Neural cell (in vitro differentiated cells): ENCODE measurements around the gene SDK2. TPM values are rescaled to one million over a fixed set of nuclear protein-coding genes. Genes with fewer than 3 reads are reported as not detected.

ENCODE experiments used
- H2AFZ ChIP-seq: fragments of 200-600, 300-800 bp; sonication (generic), shearing (Covaris generic); 2 replicates; pipeline ENCODE4 v1.6.0; 2014; ENCODE audit warnings: low read depth, mild to moderate bottlenecking, antibody characterized with exemption, low read length, moderate library complexity
- H3F3A ChIP-seq: fragments of 200-600 bp; shearing (Covaris generic); 2 replicates; pipeline ENCODE4 v1.6.1; 2016; ENCODE audit warnings: mild to moderate bottlenecking, moderate library complexity, mixed read lengths, antibody characterized with exemption, low read length; ENCODE audit not compliant: insufficient read depth, poor library complexity, severe bottlenecking
- H3K27ac ChIP-seq: fragments of 200-600, 300-800 bp; sonication (generic), shearing (Covaris generic); 2 replicates; pipeline ENCODE4 v1.5.1; 2014; ENCODE audit warnings: mild to moderate bottlenecking, low read length, moderate library complexity
- H3K27me3 ChIP-seq: fragments of 300-800, 200-600 bp; sonication (generic), shearing (Covaris generic); 2 replicates; pipeline ENCODE4 v1.6.0; 2014; ENCODE audit warnings: mild to moderate bottlenecking, low read depth, low read length, moderate library complexity; ENCODE audit not compliant: insufficient read depth
- H3K36me3 ChIP-seq: fragments of 300-800, 200-600 bp; sonication (generic), shearing (Covaris generic); 2 replicates; pipeline ENCODE4 v1.5.1; 2014; ENCODE audit warnings: mild to moderate bottlenecking, antibody characterized with exemption, low read length, moderate library complexity; ENCODE audit not compliant: insufficient read depth
- H3K4me2 ChIP-seq: fragments of 300-800, 200-600 bp; sonication (generic), shearing (Covaris generic); 2 replicates; pipeline ENCODE4 v1.6.0; 2014; ENCODE audit warnings: mild to moderate bottlenecking, low read length
- H3K4me3 ChIP-seq: fragments of 300-800, 200-600 bp; sonication (generic), shearing (Covaris generic); 2 replicates; pipeline ENCODE4 v1.5.1; 2014; ENCODE audit warnings: mild to moderate bottlenecking, low read length, moderate library complexity
- H3K79me2 ChIP-seq: fragments of 200-600 bp; shearing (Covaris generic); replicated peaks from 2 replicates; pipeline ENCODE4 v1.6.0; 2014; ENCODE audit warnings: mild to moderate bottlenecking, low read length, moderate library complexity; ENCODE audit not compliant: insufficient read depth
- H3K9ac ChIP-seq: fragments of 300-800, 200-600 bp; sonication (generic), shearing (Covaris generic); 2 replicates; pipeline ENCODE4 v1.6.1; 2016; ENCODE audit warnings: mild to moderate bottlenecking, low read length, mixed read lengths
- H3K9me2 ChIP-seq: fragments of 200-600 bp; shearing (Covaris generic); 2 replicates; pipeline ENCODE4 v1.6.1; 2016; ENCODE audit warnings: mild to moderate bottlenecking, low read length, mixed read lengths; ENCODE audit not compliant: insufficient read depth
- H3K9me3 ChIP-seq: fragments of 200-600, 300-800 bp; sonication (generic), shearing (Covaris generic); 2 replicates; pipeline ENCODE4 v1.6.1; 2016; ENCODE audit warnings: mild to moderate bottlenecking, mixed run types, low read length, moderate library complexity, mixed read lengths
- H4K20me1 ChIP-seq: fragments of 200-600 bp; shearing (Covaris generic); 2 replicates; pipeline ENCODE4 v1.6.1; 2016; ENCODE audit warnings: mild to moderate bottlenecking, mixed run types; ENCODE audit not compliant: insufficient read depth
- EP300 ChIP-seq: fragments of 450-650 bp; conservative IDR thresholded peaks from 2 replicates; pipeline ENCODE4 v1.6.1; 2014; ENCODE audit warnings: antibody characterized with exemption, mild to moderate bottlenecking, moderate library complexity; ENCODE audit not compliant: poor library complexity, severe bottlenecking
- EZH2 ChIP-seq: fragments of 200-600, 300-800 bp; shearing (Covaris generic), sonication (generic); IDR thresholded peaks from 2 replicates; pipeline ENCODE4 v1.6.1; 2014; ENCODE audit warnings: antibody characterized with exemption, low read length, borderline replicate concordance, mild to moderate bottlenecking; ENCODE audit not compliant: insufficient read depth, poor library complexity, severe bottlenecking
- MXI1 ChIP-seq: fragments of 450-650 bp; conservative IDR thresholded peaks from 2 replicates; pipeline ENCODE4 v1.6.1; 2014; ENCODE audit warnings: antibody characterized with exemption, mild to moderate bottlenecking; ENCODE audit not compliant: poor library complexity, severe bottlenecking
- POLR2AphosphoS5 ChIP-seq: IDR thresholded peaks from 2 replicates; pipeline ENCODE4 v1.6.1; 2012
- RAD21 ChIP-seq: fragments of 450-650 bp; conservative IDR thresholded peaks from 2 replicates; pipeline ENCODE4 v1.6.1; 2014; ENCODE audit warnings: antibody characterized with exemption, mild to moderate bottlenecking, moderate library complexity
- SMC3 ChIP-seq: fragments of 450-650 bp; conservative IDR thresholded peaks from 2 replicates; pipeline ENCODE4 v1.6.1; 2014; ENCODE audit warnings: antibody characterized with exemption, mild to moderate bottlenecking, moderate library complexity; ENCODE audit not compliant: poor library complexity
- TAF1 ChIP-seq: IDR thresholded peaks from 2 replicates; pipeline ENCODE4 v1.6.1; 2012; ENCODE audit warnings: low read depth
- polyA plus RNA-seq: library from polyadenylated mRNA; depleted of rRNA; stranded (reverse); fragments of >200 nt; gene quantifications from 2 replicates; pipeline ENCODE4 v1.2.3, GENCODE V29; 2014
- TF ChIP-seq, protein P1 (sequence below): fragments of 450-650 bp; IDR thresholded peaks from 2 replicates; pipeline ENCODE4 v1.5.1; 2014; ENCODE audit warnings: antibody characterized with exemption, mild to moderate bottlenecking, moderate library complexity; ENCODE audit not compliant: poor library complexity, severe bottlenecking
- TF ChIP-seq, protein P2 (sequence below): IDR thresholded peaks from 2 replicates; pipeline ENCODE4 v1.6.1; 2012; ENCODE audit warnings: borderline replicate concordance

SDK2 gene
- polyA plus RNA-seq, 1 donor from 2014 or later, result 0.73 TPM

DNA sequence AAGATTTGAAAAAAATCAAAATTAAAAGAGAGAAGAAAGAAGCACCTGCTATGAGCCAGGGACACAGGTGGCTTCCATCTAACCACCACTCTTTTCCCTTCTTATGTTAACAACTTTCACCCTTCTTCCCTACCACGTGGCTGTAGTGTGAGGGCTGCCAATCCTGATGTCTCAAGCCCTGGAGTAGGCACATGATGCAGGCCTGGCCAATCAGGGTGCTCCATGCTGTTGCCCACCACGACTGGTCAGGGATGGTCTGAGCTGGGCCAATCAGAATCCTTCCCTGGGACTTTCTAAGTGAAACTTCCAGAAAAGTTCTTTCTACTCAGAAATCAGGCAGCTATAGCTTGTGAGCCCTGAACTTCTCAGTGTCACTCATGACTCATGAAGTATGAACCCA is 140.7 kb downstream of the SDK2 start (continued):
- TF ChIP-seq EZH2, result no peak

DNA sequence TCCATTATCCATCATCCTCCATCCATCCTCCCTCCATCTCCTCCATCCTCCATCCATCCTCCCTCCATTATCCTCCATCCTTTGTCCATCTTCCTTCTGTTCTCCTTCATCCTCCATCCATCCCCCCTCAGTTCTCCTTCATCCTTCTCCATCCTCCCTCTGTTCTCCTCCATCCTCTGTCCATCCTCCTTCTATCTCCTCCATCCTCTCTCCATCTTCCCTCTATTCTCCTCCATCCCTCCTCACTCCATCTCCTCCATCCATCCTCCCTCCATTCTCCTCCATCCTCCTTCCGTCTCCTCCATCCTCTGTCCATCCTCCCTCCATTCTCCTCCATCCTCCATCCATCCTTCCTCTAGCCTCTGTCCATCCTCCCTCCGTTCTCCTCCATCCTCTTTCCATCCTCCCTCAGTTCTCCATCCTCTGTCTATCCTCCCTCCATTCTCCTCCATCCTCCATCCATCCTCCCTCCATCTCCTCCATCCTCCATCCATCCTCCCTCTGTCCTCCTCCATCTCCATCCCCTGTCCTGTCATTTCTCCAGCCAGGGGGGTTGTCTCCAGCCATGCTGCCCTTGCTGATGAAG is 143.7 kb downstream of the SDK2 start:
- Histone ChIP-seq H4K20me1 (no peaks in the 10 kb centered on the region), H3K27me3 (no peaks in the 10 kb centered on the region), H3K4me2 (no peak overlapping the region), H3K79me2 (no peaks in the 10 kb centered on the region), H3K9me3 (no peaks in the 10 kb centered on the region), H3K9ac (no peak overlapping the region), H3K9me2 (no peaks in the 10 kb centered on the region), H3F3A (no peaks in the 10 kb centered on the region), H3K4me3 (no peak overlapping the region), H3K36me3 (no peaks in the 10 kb centered on the region), H2AFZ (no peak overlapping the region), H3K27ac (no peak overlapping the region)
- TF ChIP-seq RAD21 (no peak), MXI1 (no peak), POLR2AphosphoS5 (no peak), SMC3 (no peak), TAF1 (no peak), EZH2 (no peak), EP300 (no peak)
- TF ChIP-seq, protein P1, sequence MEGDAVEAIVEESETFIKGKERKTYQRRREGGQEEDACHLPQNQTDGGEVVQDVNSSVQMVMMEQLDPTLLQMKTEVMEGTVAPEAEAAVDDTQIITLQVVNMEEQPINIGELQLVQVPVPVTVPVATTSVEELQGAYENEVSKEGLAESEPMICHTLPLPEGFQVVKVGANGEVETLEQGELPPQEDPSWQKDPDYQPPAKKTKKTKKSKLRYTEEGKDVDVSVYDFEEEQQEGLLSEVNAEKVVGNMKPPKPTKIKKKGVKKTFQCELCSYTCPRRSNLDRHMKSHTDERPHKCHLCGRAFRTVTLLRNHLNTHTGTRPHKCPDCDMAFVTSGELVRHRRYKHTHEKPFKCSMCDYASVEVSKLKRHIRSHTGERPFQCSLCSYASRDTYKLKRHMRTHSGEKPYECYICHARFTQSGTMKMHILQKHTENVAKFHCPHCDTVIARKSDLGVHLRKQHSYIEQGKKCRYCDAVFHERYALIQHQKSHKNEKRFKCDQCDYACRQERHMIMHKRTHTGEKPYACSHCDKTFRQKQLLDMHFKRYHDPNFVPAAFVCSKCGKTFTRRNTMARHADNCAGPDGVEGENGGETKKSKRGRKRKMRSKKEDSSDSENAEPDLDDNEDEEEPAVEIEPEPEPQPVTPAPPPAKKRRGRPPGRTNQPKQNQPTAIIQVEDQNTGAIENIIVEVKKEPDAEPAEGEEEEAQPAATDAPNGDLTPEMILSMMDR, result no peak
- TF ChIP-seq, protein P2, sequence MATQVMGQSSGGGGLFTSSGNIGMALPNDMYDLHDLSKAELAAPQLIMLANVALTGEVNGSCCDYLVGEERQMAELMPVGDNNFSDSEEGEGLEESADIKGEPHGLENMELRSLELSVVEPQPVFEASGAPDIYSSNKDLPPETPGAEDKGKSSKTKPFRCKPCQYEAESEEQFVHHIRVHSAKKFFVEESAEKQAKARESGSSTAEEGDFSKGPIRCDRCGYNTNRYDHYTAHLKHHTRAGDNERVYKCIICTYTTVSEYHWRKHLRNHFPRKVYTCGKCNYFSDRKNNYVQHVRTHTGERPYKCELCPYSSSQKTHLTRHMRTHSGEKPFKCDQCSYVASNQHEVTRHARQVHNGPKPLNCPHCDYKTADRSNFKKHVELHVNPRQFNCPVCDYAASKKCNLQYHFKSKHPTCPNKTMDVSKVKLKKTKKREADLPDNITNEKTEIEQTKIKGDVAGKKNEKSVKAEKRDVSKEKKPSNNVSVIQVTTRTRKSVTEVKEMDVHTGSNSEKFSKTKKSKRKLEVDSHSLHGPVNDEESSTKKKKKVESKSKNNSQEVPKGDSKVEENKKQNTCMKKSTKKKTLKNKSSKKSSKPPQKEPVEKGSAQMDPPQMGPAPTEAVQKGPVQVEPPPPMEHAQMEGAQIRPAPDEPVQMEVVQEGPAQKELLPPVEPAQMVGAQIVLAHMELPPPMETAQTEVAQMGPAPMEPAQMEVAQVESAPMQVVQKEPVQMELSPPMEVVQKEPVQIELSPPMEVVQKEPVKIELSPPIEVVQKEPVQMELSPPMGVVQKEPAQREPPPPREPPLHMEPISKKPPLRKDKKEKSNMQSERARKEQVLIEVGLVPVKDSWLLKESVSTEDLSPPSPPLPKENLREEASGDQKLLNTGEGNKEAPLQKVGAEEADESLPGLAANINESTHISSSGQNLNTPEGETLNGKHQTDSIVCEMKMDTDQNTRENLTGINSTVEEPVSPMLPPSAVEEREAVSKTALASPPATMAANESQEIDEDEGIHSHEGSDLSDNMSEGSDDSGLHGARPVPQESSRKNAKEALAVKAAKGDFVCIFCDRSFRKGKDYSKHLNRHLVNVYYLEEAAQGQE, result no peak

DNA sequence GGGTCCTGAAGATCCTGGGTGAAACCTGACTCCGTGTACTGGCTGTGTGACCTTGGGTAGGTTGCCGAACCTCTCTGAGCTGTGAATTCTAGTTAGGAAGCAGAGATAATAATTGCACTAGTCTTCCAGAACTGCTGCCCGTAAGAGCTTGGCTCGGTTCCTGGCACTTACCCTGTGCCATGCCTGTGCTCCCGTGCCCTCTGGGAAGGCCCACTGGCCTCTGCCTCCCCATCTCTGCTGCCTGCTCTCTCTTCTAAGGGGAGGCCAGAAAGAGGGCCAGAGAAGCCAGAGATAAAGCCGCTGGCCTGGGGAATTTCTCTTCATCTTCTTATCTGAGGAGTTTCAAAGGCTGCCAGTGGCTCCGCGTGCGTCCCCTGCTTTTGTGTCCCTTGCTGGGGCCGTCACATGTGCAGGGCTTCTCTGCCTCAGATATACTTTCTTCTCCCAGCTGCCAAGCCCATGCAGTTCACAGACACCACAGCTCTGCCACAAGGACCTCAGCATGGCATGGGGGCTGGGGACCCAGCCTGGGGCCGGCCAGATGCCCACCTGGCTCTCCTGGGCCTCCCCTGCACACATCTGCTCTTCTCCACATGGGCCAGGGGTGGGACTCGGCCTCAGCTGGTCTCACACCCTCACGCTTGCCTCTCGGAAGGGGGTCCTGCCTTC is 145.2 kb downstream of the SDK2 start:
- no peak overlapping the region for H3K4me2 ChIP-seq
- no peak overlapping the region for H3K9ac ChIP-seq
- no peak overlapping the region for H3K27ac ChIP-seq
- H2AFZ ChIP-seq, result no peak overlapping the region
- H3F3A ChIP-seq, result no peaks in the 10 kb centered on the region
- H3K9me2 ChIP-seq, result no peaks in the 10 kb centered on the region
- H3K4me3 ChIP-seq, result no peak overlapping the region
- no peaks in the 10 kb centered on the region for H3K36me3 ChIP-seq
- no peaks in the 10 kb centered on the region for H3K9me3 ChIP-seq
- TF ChIP-seq POLR2AphosphoS5 (no peak), TAF1 (no peak), RAD21 (no peak), SMC3 (no peak), EP300 (no peak)
- TF ChIP-seq, protein P1, result no peak
- H3K79me2 ChIP-seq, result no peaks in the 10 kb centered on the region
- H4K20me1 ChIP-seq, result no peaks in the 10 kb centered on the region
- no peaks in the 10 kb centered on the region for H3K27me3 ChIP-seq
